SH-SY5Y (cell line): Measurements from ENCODE around the gene CGB3.

Source experiments
- GATA2 ChIP-seq: IDR thresholded peaks from 2 replicates; pipeline ENCODE4 v1.6.1; 2011; ENCODE audit warnings: mild to moderate bottlenecking, low read depth, low read length
- GATA3 ChIP-seq: IDR thresholded peaks from 2 replicates; pipeline ENCODE4 v1.6.1; 2011; ENCODE audit warnings: low read depth, mild to moderate bottlenecking, low read length, moderate library complexity

DNA sequence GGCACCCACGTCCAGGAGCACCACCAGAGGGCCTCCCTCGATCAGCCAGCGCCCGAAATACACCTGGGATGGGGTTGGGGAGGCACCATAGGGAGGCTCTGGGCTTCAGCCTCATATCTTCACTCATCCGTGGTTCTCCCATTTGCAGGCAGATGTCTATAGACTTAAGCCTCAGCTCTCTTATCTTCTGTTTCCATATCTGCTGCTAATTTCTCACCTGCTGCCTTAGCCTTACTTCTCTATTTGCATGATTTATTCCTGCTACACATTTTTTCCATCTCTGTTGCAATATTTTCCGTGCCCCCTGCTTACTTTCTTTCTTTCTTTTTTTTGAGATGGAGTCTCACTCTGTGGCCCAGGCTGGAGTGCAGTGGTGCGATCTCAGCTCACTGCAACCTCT is 36.8 kb downstream of the CGB3 start:
- TF ChIP-seq GATA2 (no peak), GATA3 (no peak)
